Lower leg skin (tissue), 4 donors: Measurements from ENCODE around the gene TAMALIN. TPM values are rescaled to one million over a fixed set of nuclear protein-coding genes. Genes with fewer than 3 reads are reported as not detected.

Experiments used
- DNase-seq, 2 donors: peaks; one replicate each; pipeline ENCODE4 v3.0.0-alpha.2; 2019; ENCODE audit warnings: low spot score in 2 of 2
- H3K4me3 ChIP-seq: fragments of 200-600 bp; sonication (generic); 2 replicates; pipeline ENCODE4 v1.5.1; 2017; ENCODE audit warnings: mild to moderate bottlenecking, low read depth; ENCODE audit not compliant: poor library complexity, severe bottlenecking
- CTCF ChIP-seq, 3 donors: fragments of 450-650 bp; IDR thresholded peaks; one replicate each; pipeline ENCODE4 v1.5.1; 2016; ENCODE audit warnings: antibody characterized with exemption in 3 of 3, mild to moderate bottlenecking in 3 of 3, moderate library complexity in 2 of 3
- POLR2A ChIP-seq, 2 donors: fragments of 450-650 bp; IDR thresholded peaks; one replicate each; pipeline ENCODE4 v1.6.1; 2016 to 2017; ENCODE audit warnings: antibody characterized with exemption in 2 of 2, mild to moderate bottlenecking in 1 of 2, moderate library complexity in 1 of 2
- WGBS, 2 donors: methylation state at CpG; one replicate each; pipeline ENCODE4 v1.1.5; 2018; 5-methylcytosine and 5-hydroxymethylcytosine counted together
- intact Hi-C: fragments of 100-400 bp; cut with DNase I; formaldehyde crosslinking; loops from one replicate; pipeline ENCODE4 v1.15.0; 2023; ENCODE audit warnings: low total_unique reads
- total RNA-seq, 4 donors: library from RNA; depleted of rRNA; stranded (reverse); fragments of >200 nt; gene quantifications; one replicate each; pipeline ENCODE4 v1.1.0, GENCODE V29; 2016

Gene TAMALIN
- total RNA-seq, 4 donors from 2014 or later, result 14.6 to 34.2 (median 25.9) TPM

GRCh38 chr12:52063082-52063924 is 56.6 kb downstream of the TAMALIN start:
- no peak for TF ChIP-seq POLR2A (IDR thresholded peaks at IDR 0.05)
- no peak for TF ChIP-seq CTCF (IDR thresholded peaks at IDR 0.05)
- DNase-seq, result no peak

GRCh38 chr12:52063981-52064649 is 57.4 kb downstream of the TAMALIN start:
- WGBS, 2 donors, result 51 to 57% methylated on average over 9 to 12 of the region's 12 CpGs
- DNase-seq, result no peak
- no peak overlapping the region for H3K4me3 ChIP-seq
- intact Hi-C loops, result no loop called here
- TF ChIP-seq CTCF (IDR thresholded peaks at IDR 0.05) (no peak), POLR2A (IDR thresholded peaks at IDR 0.05) (no peak)

More at GRCh38 chr12:52063082-52063924, 56.6 kb downstream of the TAMALIN start:
- 60 to 74% methylated on average over 17 to 19 of the region's 20 CpGs for WGBS, 2 donors
- intact Hi-C loops, result no loop called here
- H3K4me3 ChIP-seq, result no peak overlapping the region

Other genes starting within 250 kb of the TAMALIN start
- under 1 TPM in 3 of 4 donors, not detected in 1; 0.17 to 0.49 (median 0.29) TPM for gene FIGNL2, start 158.2 kb upstream of the TAMALIN start, total RNA-seq
- gene ANKRD33, start 118.8 kb upstream of the TAMALIN start, total RNA-seq, result not detected
- gene ACVRL1, start 99.4 kb upstream of the TAMALIN start, total RNA-seq, result 10 to 100 TPM; 12.9 to 99.8 (median 39.9) TPM
- gene ACVR1B, start 55.2 kb upstream of the TAMALIN start, total RNA-seq, result 10 to 100 TPM; 67.4 to 87.0 (median 80.5) TPM
- 100 to 1,000 TPM in 2 of 4 donors, 10 to 100 TPM in 2; 28.7 to 121 (median 105) TPM for gene NR4A1, start 44.5 kb downstream of the TAMALIN start, total RNA-seq
- 10 to 100 TPM; 42.6 to 71.6 (median 55.2) TPM for gene ATG101, start 63.0 kb downstream of the TAMALIN start, total RNA-seq
- gene SMIM41, start 72.8 kb downstream of the TAMALIN start, total RNA-seq, result under 1 TPM in 1 of 4 donors, not detected in 3; 0.71 TPM
- 100 to 1,000 TPM; 269 to 349 (median 275) TPM for gene KRT80, start 185.1 kb downstream of the TAMALIN start, total RNA-seq
- gene KRT7, start 226.3 kb downstream of the TAMALIN start, total RNA-seq, result 100 to 1,000 TPM in 2 of 4 donors, 10 to 100 TPM in 2; 28.2 to 206 (median 125) TPM